Esophagus squamous epithelium (tissue), 5 donors: ENCODE measurements around the gene GPN1. TPM values are rescaled to one million over a fixed set of nuclear protein-coding genes. Genes with fewer than 3 reads are reported as not detected.
A peak's percentile ranks its signal among the peaks of the same experiment; 100 is the strongest.

Experiments used
- DNase-seq: peaks from one replicate; lab custom pipeline; 2025; lab: John Stamatoyannopoulos, UW
- H3K27ac ChIP-seq, 4 donors: fragments of 200-600 bp; sonication (generic); one replicate each; pipeline ENCODE4 v1.5.1; 2016 to 2019; ENCODE audit warnings: mild to moderate bottlenecking in 1 of 4
- H3K27me3 ChIP-seq, 4 donors: fragments of 200-600 bp; sonication (generic); 1 replicate in 3 of 4; 2 replicates in 1 of 4; pipeline versions ENCODE4 v1.5.1 to v1.6.0; 2017 to 2021; ENCODE audit warnings: antibody characterized with exemption in 1 of 4
- H3K36me3 ChIP-seq, 3 donors: fragments of 200-600 bp; sonication (generic); one replicate each; pipeline ENCODE4 v1.5.1; 2016 to 2019
- H3K4me1 ChIP-seq, 3 donors: fragments of 200-600 bp; sonication (generic); one replicate each; pipeline ENCODE4 v1.5.1; 2017 to 2019
- H3K4me3 ChIP-seq, 4 donors: fragments of 200-600 bp; sonication (generic); 1 replicate in 3 of 4; 2 replicates in 1 of 4; pipeline ENCODE4 v1.5.1; 2016 to 2019; ENCODE audit warnings: mild to moderate bottlenecking in 2 of 4, moderate library complexity in 1 of 4
- H3K9me3 ChIP-seq, 3 donors: fragments of 200-600 bp; sonication (generic); one replicate each; pipeline ENCODE4 v1.5.1; 2016 to 2019
- CTCF ChIP-seq, 6 experiments: fragments of 450-650 bp in 4 of 6; fragments of 200-600 bp in 2 of 6; sonication (generic) in 2 of 6; IDR thresholded peaks; one replicate each; pipeline ENCODE4 v1.5.1; 2016 to 2019; ENCODE audit warnings: antibody characterized with exemption in 6 of 6, mild to moderate bottlenecking in 4 of 6, moderate library complexity in 4 of 6
- POLR2A ChIP-seq, 4 donors: fragments of 450-650 bp; IDR thresholded peaks; one replicate each; pipeline ENCODE4 v1.6.1; 2017; ENCODE audit warnings: antibody characterized with exemption in 4 of 4, mild to moderate bottlenecking in 4 of 4, moderate library complexity in 3 of 4
- WGBS, 2 donors: methylation state at CpG; one replicate each; pipeline ENCODE4 v1.1.5; 2018; 5-methylcytosine and 5-hydroxymethylcytosine counted together
- intact Hi-C: fragments of 100-400 bp; cut with DNase I; formaldehyde crosslinking; loops from one replicate; pipeline ENCODE4 v1.15.0; 2022
- total RNA-seq, 4 donors: library from RNA; depleted of rRNA; stranded (reverse); fragments of >200 nt; gene quantifications; one replicate each; pipeline ENCODE4 v1.1.0, GENCODE V29; 2016
- donor health status: DM: yes; HTN: yes; CAD: no.

Gene GPN1
- total RNA-seq, 4 donors from 2014 or later: 17.3 to 36.4 (median 31.6) TPM

GRCh38 chr2:27661371-27661770, 32.5 kb downstream of the GPN1 start:
- Histone ChIP-seq H3K27me3 (no peaks in the 10 kb centered on the region), H3K4me3 (no peak overlapping the region), H3K9me3 (no peaks in the 10 kb centered on the region), H3K4me1 (peaks cover 13 to 48% (median 28%) of the 10 kb centered on the region in 3 donors), H3K27ac (no peak overlapping the region), H3K36me3 (peaks cover 5 to 60% (median 25%) of the 10 kb centered on the region in 3 donors)
- TF ChIP-seq CTCF (IDR thresholded peaks at IDR 0.05) (no peak), POLR2A (IDR thresholded peaks at IDR 0.05) (no peak)
- DNase-seq: no peak
- WGBS, 2 donors: 75 to 83% methylated on average over 1 of the region's 1 CpG
- intact Hi-C loops: no loop called here

GRCh38 chr2:27663285-27664153, 34.7 kb downstream of the GPN1 start, which contains the start of the genes SLC4A1AP and SUPT7L:
Gene SLC4A1AP (plus strand): TSS chr2:27663889. CDS start chr2:27663915, 26 bp downstream.
Gene SUPT7L (minus strand): TSS chr2:27663614. CDS start chr2:27662192, 1,422 bp downstream.
- intact Hi-C loops: no loop called here
- TF ChIP-seq POLR2A (IDR thresholded peaks at IDR 0.05) (peak in 2 of 4 donors; percentile 24 to 25), CTCF (IDR thresholded peaks at IDR 0.05) (peak in 2 of 6 experiments; percentile 2 to 9)
- DNase-seq: peak; percentile 25
- 0 to 1% methylated on average over 10 to 40 of the region's 56 CpGs for WGBS, 2 donors
- Histone ChIP-seq H3K36me3 (peaks cover 5 to 60% (median 23%) of the 10 kb centered on the region in 3 donors), H3K9me3 (no peaks in the 10 kb centered on the region), H3K4me3 (peak within 1 kb of the TSS; percentile 75 to 90 (median 84)), H3K27me3 (no peaks in the 10 kb centered on the region), H3K4me1 (peaks cover 13 to 61% (median 28%) of the 10 kb centered on the region in 3 donors), H3K27ac (peak within 1 kb of the TSS; percentile 92 to 97 (median 94))

GRCh38 chr2:27664154-27664574, 35.3 kb downstream of the GPN1 start:
- intact Hi-C loops: no loop called here
- H3K4me3 ChIP-seq: peak overlapping the region; percentile 75 to 90 (median 84)
- peaks cover 13 to 59% (median 27%) of the 10 kb centered on the region in 3 donors for H3K4me1 ChIP-seq
- no peaks in the 10 kb centered on the region for H3K27me3 ChIP-seq
- H3K27ac ChIP-seq: peak overlapping the region; percentile 92 to 97 (median 94)
- peaks cover 5 to 60% (median 29%) of the 10 kb centered on the region in 3 donors for H3K36me3 ChIP-seq
- no peak for TF ChIP-seq CTCF (IDR thresholded peaks at IDR 0.05)
- no peak for TF ChIP-seq POLR2A (IDR thresholded peaks at IDR 0.05)
- WGBS, 2 donors: 0 to 8% methylated on average over 6 to 13 of the region's 28 CpGs
- no peaks in the 10 kb centered on the region for H3K9me3 ChIP-seq
- no peak for DNase-seq

- no peaks in the 10 kb centered on the region for H3K27me3 ChIP-seq
- TF ChIP-seq CTCF (IDR thresholded peaks at IDR 0.05): no peak
- TF ChIP-seq POLR2A (IDR thresholded peaks at IDR 0.05): no peak
- intact Hi-C loops: no loop called here
- no peak overlapping the region for H3K27ac ChIP-seq
- peak overlapping the region; percentile 75 to 90 (median 84) for H3K4me3 ChIP-seq
- no peak for DNase-seq
- 77 to 81% methylated on average over 10 to 14 of the region's 16 CpGs for WGBS, 2 donors
- H3K4me1 ChIP-seq: peaks cover 13 to 52% (median 25%) of the 10 kb centered on the region in 3 donors
- H3K36me3 ChIP-seq: peaks cover 6 to 60% (median 31%) of the 10 kb centered on the region in 3 donors
- H3K9me3 ChIP-seq: no peaks in the 10 kb centered on the region
Measured at GRCh38 chr2:27664622-27665363, 35.9 kb downstream of the GPN1 start.
